Urothelium cell line (cell line): ENCODE data around the gene TPM2.

Experiments
- DNase-seq: peaks from one replicate; pipeline ENCODE4 v3.0.0; 2011; ENCODE audit warnings: low spot score, mixed read lengths
- FAIRE-seq: peaks from 2 replicates; lab custom pipeline; 2011; peaks lifted over from hg19 to GRCh38; lab: Jason Lieb, UNC

TPM2 gene

GRCh38 chr9:35680331-35681105, 9.2 kb downstream of the TPM2 start:
- DNase-seq (no peak), FAIRE-seq (peak; percentile 68)

- peak; percentile 73 for FAIRE-seq
These were observed 9.9 kb downstream of the TPM2 start for GRCh38 chr9:35679766-35680330.

GRCh38 chr9:35679091-35679490, 10.6 kb downstream of the TPM2 start:
- DNase-seq = no peak
- FAIRE-seq = no peak

More at GRCh38 chr9:35679766-35680330, 9.9 kb downstream of the TPM2 start:
- DNase-seq = no peak

GRCh38 chr9:35675732-35676392, 13.9 kb downstream of the TPM2 start:
- DNase-seq = no peak

GRCh38 chr9:35675204-35675603, 14.5 kb downstream of the TPM2 start:
- FAIRE-seq (no peak), DNase-seq (no peak)

More at GRCh38 chr9:35675732-35676392, 13.9 kb downstream of the TPM2 start:
- no peak for FAIRE-seq

GRCh38 chr9:35674025-35674361, 15.7 kb downstream of the TPM2 start:
- FAIRE-seq = no peak
- DNase-seq = no peak

GRCh38 chr9:35673132-35674024, 16.3 kb downstream of the TPM2 start, which contains the start of gene CA9:
Gene CA9 (plus strand): TSS chr9:35673928. CDS start chr9:35673960, 32 bp downstream.
- FAIRE-seq (no peak), DNase-seq (peak; percentile 44)

GRCh38 chr9:35669331-35670145, 20.2 kb downstream of the TPM2 start:
- FAIRE-seq (no peak), DNase-seq (no peak)

GRCh38 chr9:35667939-35668338, 21.8 kb downstream of the TPM2 start:
- FAIRE-seq = no peak
- DNase-seq = no peak

- DNase-seq (no peak), FAIRE-seq (no peak)
These were observed 23.2 kb downstream of the TPM2 start for GRCh38 chr9:35666549-35666948.

GRCh38 chr9:35666045-35666444, 23.7 kb downstream of the TPM2 start:
- FAIRE-seq = no peak
- no peak for DNase-seq

- DNase-seq (no peak), FAIRE-seq (peak; percentile 5)
These were observed 24.3 kb downstream of the TPM2 start for GRCh38 chr9:35665471-35665818.

GRCh38 chr9:35664531-35665470, 24.9 kb downstream of the TPM2 start, which contains the start of gene ARHGEF39:
Gene ARHGEF39 (minus strand): TSS chr9:35665195. CDS start chr9:35665169, 26 bp downstream.
- DNase-seq = peak; percentile 97
- peak; percentile 83 for FAIRE-seq

GRCh38 chr9:35662437-35662836, 27.3 kb downstream of the TPM2 start:
- FAIRE-seq (no peak), DNase-seq (no peak)

- no peak for DNase-seq
- FAIRE-seq = no peak
These were observed 27.9 kb downstream of the TPM2 start for GRCh38 chr9:35661756-35662350.

- FAIRE-seq = no peak
- DNase-seq = no peak
These were observed 28.7 kb downstream of the TPM2 start for GRCh38 chr9:35660966-35661415.

GRCh38 chr9:35659340-35659739, 30.4 kb downstream of the TPM2 start:
- FAIRE-seq = no peak
- DNase-seq = no peak

- no peak for FAIRE-seq
- DNase-seq = no peak
These were observed 30.8 kb downstream of the TPM2 start for GRCh38 chr9:35658968-35659220.
